Osteoblast (primary cell): ENCODE data around the gene C1orf167. TPM values are rescaled to one million over a fixed set of nuclear protein-coding genes. Genes with fewer than 3 reads are reported as not detected.

Source experiments
- DNase-seq: peaks from one replicate; pipeline ENCODE4 v3.0.0; 2011; ENCODE audit warnings: low spot score, mixed read lengths; ENCODE audit not compliant: insufficient read length; ENCODE audit errors: missing footprints
- H2AFZ ChIP-seq: 2 replicates; pipeline ENCODE4 v1.6.0; 2011; ENCODE audit warnings: mild to moderate bottlenecking, low read length
- H3K27ac ChIP-seq: 2 replicates; pipeline ENCODE4 v1.5.1; 2011; ENCODE audit warnings: mild to moderate bottlenecking, low read depth, low read length, moderate library complexity
- H3K27me3 ChIP-seq: 2 replicates; pipeline ENCODE4 v1.6.0; 2012; ENCODE audit warnings: mild to moderate bottlenecking, control low read depth, inconsistent platforms, low read length, moderate library complexity; ENCODE audit not compliant: insufficient read depth
- H3K36me3 ChIP-seq: 2 replicates; pipeline ENCODE4 v1.5.1; 2011; ENCODE audit warnings: mild to moderate bottlenecking, low read length, control low read depth, moderate library complexity; ENCODE audit not compliant: insufficient read depth
- H3K4me1 ChIP-seq: 2 replicates; pipeline ENCODE4 v1.5.1; 2011; ENCODE audit warnings: mild to moderate bottlenecking, low read length, control low read depth, moderate library complexity; ENCODE audit not compliant: insufficient read depth
- H3K4me2 ChIP-seq: 2 replicates; pipeline ENCODE4 v1.6.0; 2011; ENCODE audit warnings: mild to moderate bottlenecking, low read length; ENCODE audit not compliant: insufficient read depth
- H3K4me3 ChIP-seq: fragments of 200-600 bp; sonication (generic); 3 replicates; pipeline ENCODE4 v1.5.1; 2012; ENCODE audit warnings: mild to moderate bottlenecking, low read length, inconsistent platforms; ENCODE audit not compliant: insufficient read depth
- H3K79me2 ChIP-seq: 2 replicates; pipeline ENCODE4 v1.6.0; 2012; ENCODE audit warnings: mild to moderate bottlenecking, low read length, control low read depth, inconsistent platforms; ENCODE audit not compliant: insufficient read depth
- H3K9me3 ChIP-seq: 2 replicates; pipeline ENCODE4 v1.5.1; 2011; ENCODE audit warnings: low read depth, low read length, control low read depth
- H4K20me1 ChIP-seq: 2 replicates; pipeline ENCODE4 v1.6.0; 2012; ENCODE audit warnings: mild to moderate bottlenecking, low read length, control low read depth; ENCODE audit not compliant: insufficient read depth
- total RNA-seq: library from RNA; depleted of rRNA; stranded (reverse); fragments of >200 nt; gene quantifications from 2 replicates; pipeline ENCODE4 v1.2.3, GENCODE V29; 2012
- TF ChIP-seq, protein P1 (sequence below): IDR thresholded peaks from 2 replicates; pipeline ENCODE4 v1.5.1; 2011; ENCODE audit warnings: mild to moderate bottlenecking, low read depth, low read length, moderate library complexity; ENCODE audit errors: extremely low read depth

C1orf167 gene
- total RNA-seq, 1 donor: not detected

- no peaks in the 10 kb centered on the region for H3K36me3 ChIP-seq
- DNase-seq: no peak
- H3K27me3 ChIP-seq: peaks cover 5% of the 10 kb centered on the region
- H3K4me2 ChIP-seq: no peak overlapping the region
- H3K27ac ChIP-seq: no peak overlapping the region
- H4K20me1 ChIP-seq: no peaks in the 10 kb centered on the region
- TF ChIP-seq, protein P1, sequence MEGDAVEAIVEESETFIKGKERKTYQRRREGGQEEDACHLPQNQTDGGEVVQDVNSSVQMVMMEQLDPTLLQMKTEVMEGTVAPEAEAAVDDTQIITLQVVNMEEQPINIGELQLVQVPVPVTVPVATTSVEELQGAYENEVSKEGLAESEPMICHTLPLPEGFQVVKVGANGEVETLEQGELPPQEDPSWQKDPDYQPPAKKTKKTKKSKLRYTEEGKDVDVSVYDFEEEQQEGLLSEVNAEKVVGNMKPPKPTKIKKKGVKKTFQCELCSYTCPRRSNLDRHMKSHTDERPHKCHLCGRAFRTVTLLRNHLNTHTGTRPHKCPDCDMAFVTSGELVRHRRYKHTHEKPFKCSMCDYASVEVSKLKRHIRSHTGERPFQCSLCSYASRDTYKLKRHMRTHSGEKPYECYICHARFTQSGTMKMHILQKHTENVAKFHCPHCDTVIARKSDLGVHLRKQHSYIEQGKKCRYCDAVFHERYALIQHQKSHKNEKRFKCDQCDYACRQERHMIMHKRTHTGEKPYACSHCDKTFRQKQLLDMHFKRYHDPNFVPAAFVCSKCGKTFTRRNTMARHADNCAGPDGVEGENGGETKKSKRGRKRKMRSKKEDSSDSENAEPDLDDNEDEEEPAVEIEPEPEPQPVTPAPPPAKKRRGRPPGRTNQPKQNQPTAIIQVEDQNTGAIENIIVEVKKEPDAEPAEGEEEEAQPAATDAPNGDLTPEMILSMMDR: no peak
- no peaks in the 10 kb centered on the region for H3K9me3 ChIP-seq
- no peak overlapping the region for H2AFZ ChIP-seq
- no peak overlapping the region for H3K4me3 ChIP-seq
- H3K4me1 ChIP-seq: no peaks in the 10 kb centered on the region
- H3K79me2 ChIP-seq: no peaks in the 10 kb centered on the region
Observed at GRCh38 chr1:11772458-11772857, 10.5 kb downstream of the C1orf167 start.

- DNase-seq: no peak
- Histone ChIP-seq H2AFZ (no peak overlapping the region), H3K4me3 (no peak overlapping the region), H3K27ac (no peak overlapping the region), H3K4me1 (no peaks in the 10 kb centered on the region), H3K79me2 (no peaks in the 10 kb centered on the region), H3K27me3 (no peaks in the 10 kb centered on the region), H3K36me3 (no peaks in the 10 kb centered on the region), H4K20me1 (no peaks in the 10 kb centered on the region), H3K4me2 (no peak overlapping the region), H3K9me3 (no peaks in the 10 kb centered on the region)
- TF ChIP-seq, protein P1: no peak
Observed at GRCh38 chr1:11774753-11775152, 12.8 kb downstream of the C1orf167 start.

- no peak overlapping the region for H3K4me2 ChIP-seq
Observed at GRCh38 chr1:11777658-11778322, 15.8 kb downstream of the C1orf167 start.

GRCh38 chr1:11778336-11778735 lies 16.3 kb downstream of the C1orf167 start:
- H3K4me2 ChIP-seq: no peak overlapping the region
- H3K4me1 ChIP-seq: no peaks in the 10 kb centered on the region
- DNase-seq: no peak
- no peaks in the 10 kb centered on the region for H3K9me3 ChIP-seq
- H4K20me1 ChIP-seq: no peaks in the 10 kb centered on the region
- H3K27ac ChIP-seq: no peak overlapping the region
- TF ChIP-seq, protein P1: no peak
- H3K27me3 ChIP-seq: no peaks in the 10 kb centered on the region
- no peaks in the 10 kb centered on the region for H3K36me3 ChIP-seq
- no peak overlapping the region for H3K4me3 ChIP-seq
- H2AFZ ChIP-seq: no peak overlapping the region
- no peaks in the 10 kb centered on the region for H3K79me2 ChIP-seq

More at GRCh38 chr1:11777658-11778322, 15.8 kb downstream of the C1orf167 start:
- peak; percentile 49 for DNase-seq
- no peaks in the 10 kb centered on the region for H3K4me1 ChIP-seq
- H3K27me3 ChIP-seq: no peaks in the 10 kb centered on the region
- no peaks in the 10 kb centered on the region for H3K79me2 ChIP-seq
- H3K9me3 ChIP-seq: no peaks in the 10 kb centered on the region
- no peak overlapping the region for H3K27ac ChIP-seq
- TF ChIP-seq, protein P1: no peak
- H4K20me1 ChIP-seq: no peaks in the 10 kb centered on the region
- no peak overlapping the region for H3K4me3 ChIP-seq
- no peaks in the 10 kb centered on the region for H3K36me3 ChIP-seq
- no peak overlapping the region for H2AFZ ChIP-seq
